Keratinocyte (primary cell): ENCODE data around the gene SEC14L5. TPM values are rescaled to one million over a fixed set of nuclear protein-coding genes. Genes with fewer than 3 reads are reported as not detected.

ENCODE experiments used
- DNase-seq: peaks from one replicate; pipeline ENCODE4 v3.0.0-alpha.2; 2011; ENCODE audit warnings: low read depth, missing footprints, low spot score
- FAIRE-seq: peaks from 2 replicates; lab custom pipeline; 2011; peaks lifted over from hg19 to GRCh38; lab: Jason Lieb, UNC
- H2AFZ ChIP-seq: 2 replicates; pipeline ENCODE4 v1.6.0; 2012; ENCODE audit warnings: low read length, control low read depth, inconsistent platforms; ENCODE audit not compliant: control insufficient read depth
- H3K27ac ChIP-seq: 2 replicates; pipeline ENCODE4 v1.5.1; 2011; ENCODE audit warnings: low read length; ENCODE audit not compliant: control insufficient read depth, insufficient read depth
- H3K27me3 ChIP-seq: 3 replicates; pipeline ENCODE4 v1.6.0; 2011; ENCODE audit warnings: low read length; ENCODE audit not compliant: control insufficient read depth, insufficient read depth; ENCODE audit errors: extremely low read depth
- H3K36me3 ChIP-seq, 2 experiments: 2 replicates in 1 of 2; 3 replicates in 1 of 2; pipeline ENCODE4 v1.5.1; 2011; ENCODE audit warnings: low read length in 2 of 2, mild to moderate bottlenecking in 1 of 2; ENCODE audit not compliant: control insufficient read depth in 2 of 2, insufficient read depth in 2 of 2; ENCODE audit errors: extremely low read depth in 1 of 2
- H3K4me1 ChIP-seq: 3 replicates; pipeline ENCODE4 v1.5.1; 2011; ENCODE audit warnings: low read length; ENCODE audit not compliant: control insufficient read depth, insufficient read depth; ENCODE audit errors: extremely low read depth
- H3K4me2 ChIP-seq: 3 replicates; pipeline ENCODE4 v1.6.0; 2011; ENCODE audit warnings: low read depth, low read length; ENCODE audit not compliant: control insufficient read depth, insufficient read depth; ENCODE audit errors: extremely low read depth
- H3K4me3 ChIP-seq, 3 experiments: fragments of 200-600 bp in 1 of 3; sonication (generic) in 1 of 3; 2 replicates in 2 of 3; 3 replicates in 1 of 3; pipeline ENCODE4 v1.5.1; 2011 to 2016; ENCODE audit warnings: low read length in 3 of 3, mild to moderate bottlenecking in 3 of 3, control low read depth in 2 of 3, inconsistent platforms in 1 of 3, low read depth in 1 of 3, mixed read lengths in 1 of 3, mixed run types in 1 of 3, moderate library complexity in 1 of 3; ENCODE audit not compliant: control insufficient read depth in 2 of 3, insufficient read depth in 2 of 3; ENCODE audit errors: extremely low read depth in 1 of 3
- H3K79me2 ChIP-seq: 2 replicates; pipeline ENCODE4 v1.6.0; 2012; ENCODE audit warnings: low read length; ENCODE audit not compliant: control insufficient read depth, insufficient read depth
- H3K9ac ChIP-seq: 3 replicates; pipeline ENCODE4 v1.6.0; 2011; ENCODE audit warnings: low read length; ENCODE audit not compliant: control insufficient read depth, insufficient read depth; ENCODE audit errors: extremely low read depth
- H3K9me1 ChIP-seq: 3 replicates; pipeline ENCODE4 v1.6.0; 2011; ENCODE audit warnings: low read length; ENCODE audit not compliant: control insufficient read depth, insufficient read depth; ENCODE audit errors: extremely low read depth
- H3K9me3 ChIP-seq: 2 replicates; pipeline ENCODE4 v1.5.1; 2012; ENCODE audit warnings: low read depth, low read length; ENCODE audit not compliant: control insufficient read depth
- H4K20me1 ChIP-seq: 3 replicates; pipeline ENCODE4 v1.6.0; 2011; ENCODE audit warnings: low read length; ENCODE audit not compliant: control insufficient read depth, insufficient read depth; ENCODE audit errors: extremely low read depth
- CTCF ChIP-seq, 3 experiments: IDR thresholded peaks in 1 of 3; conservative IDR thresholded peaks in 1 of 3; optimal IDR thresholded peaks in 1 of 3; 2 replicates in 2 of 3; 3 replicates in 1 of 3; pipeline versions ENCODE3 to v1.5.1; 2011; ENCODE audit warnings: low read length in 3 of 3, mild to moderate bottlenecking in 3 of 3, moderate library complexity in 2 of 3, control low read depth in 1 of 3, inconsistent platforms in 1 of 3; ENCODE audit not compliant: insufficient read depth in 2 of 3; ENCODE audit errors: extremely low read depth in 1 of 3
- EZH2 ChIP-seq: IDR thresholded peaks from one replicate; pipeline ENCODE4 v1.6.1; 2012; ENCODE audit warnings: inconsistent platforms, mild to moderate bottlenecking, low read length, moderate library complexity
- dilution Hi-C: fragments of 300-500 bp; cut with MboI; formaldehyde crosslinking; loops from one replicate; pipeline ENCODE4 v1.7.0; 2020; ENCODE audit warnings: low sequenced_read_pairs; ENCODE audit not compliant: extremely low pct_ligation_motif_present
- polyA plus RNA-seq, 5 experiments: library from polyadenylated mRNA; depleted of rRNA in 3 of 5; stranded (reverse) in 3 of 5; stranded (forward) in 1 of 5; unstranded in 1 of 5; fragments of >200 nt; gene quantifications; 1 replicate in 1 of 5; 2 replicates in 3 of 5; 3 replicates in 1 of 5; pipeline versions ENCODE4 v1.2.1 to v1.2.3, GENCODE V29; 2011 to 2012; ENCODE audit warnings: missing spikeins in 2 of 5, low read depth in 1 of 5, low replicate concordance in 1 of 5

Gene SEC14L5
- polyA plus RNA-seq, 1 donor (not counting 4 experiments of a cell fraction or from before 2014, with no cell fraction given) = 0.08 TPM

DNA sequence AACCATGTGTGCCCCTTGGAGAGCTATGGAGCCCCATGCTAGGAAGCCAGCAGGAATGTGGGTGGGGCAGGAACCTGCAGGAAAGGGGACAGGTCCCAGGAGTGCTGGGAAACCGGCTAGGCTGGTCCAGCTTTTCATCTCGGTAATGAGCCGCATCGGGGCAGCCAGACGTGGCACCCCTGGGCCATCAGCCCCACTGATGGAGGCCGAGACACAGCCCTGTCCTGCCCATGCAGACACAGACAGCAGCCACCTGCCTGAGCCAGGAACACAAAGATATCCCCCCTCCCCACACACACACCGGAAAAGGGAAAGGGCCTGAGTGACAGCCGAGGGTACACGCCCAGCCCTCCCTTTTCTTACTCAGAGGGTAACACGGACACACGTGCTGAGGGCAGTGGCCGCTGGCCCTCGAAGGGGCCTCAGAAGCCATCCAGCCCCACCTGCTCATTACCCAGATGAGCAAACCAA, 39.3 kb upstream of the SEC14L5 start:
- Histone ChIP-seq H3K9me3 (no peaks in the 10 kb centered on the region), H3K36me3 (peaks cover 5 to 7% of the 10 kb centered on the region in 2 experiments), H3K4me3 (no peak overlapping the region), H2AFZ (peak overlapping the region; percentile 17), H3K4me1 (peaks cover 38% of the 10 kb centered on the region), H3K4me2 (peak overlapping the region; percentile 51), H3K9ac (no peak overlapping the region), H3K27ac (peak overlapping the region; percentile 23), H4K20me1 (no peaks in the 10 kb centered on the region), H3K79me2 (no peaks in the 10 kb centered on the region), H3K27me3 (no peaks in the 10 kb centered on the region), H3K9me1 (no peaks in the 10 kb centered on the region)
- FAIRE-seq = no peak
- TF ChIP-seq CTCF (optimal IDR thresholded peaks at IDR 0.05 in 1 of 3, IDR thresholded peaks at IDR 0.05 in 1 of 3, conservative IDR thresholded peaks at IDR 0.05 in 1 of 3; ENCODE audit: extremely low read depth in 1 of 3, insufficient read depth in 2 of 3, low read length in 3 of 3) = no peak
- TF ChIP-seq EZH2 = no peak
- DNase-seq = no peak
- dilution Hi-C loops = no loop called here

- no peaks in the 10 kb centered on the region for H3K9me1 ChIP-seq
- H3K4me1 ChIP-seq = peaks cover 58% of the 10 kb centered on the region
- DNase-seq (no peak), FAIRE-seq (no peak)
- H4K20me1 ChIP-seq = no peaks in the 10 kb centered on the region
- no peak overlapping the region for H2AFZ ChIP-seq
- no peak overlapping the region for H3K4me2 ChIP-seq
- no peaks in the 10 kb centered on the region for H3K27me3 ChIP-seq
- TF ChIP-seq EZH2 (no peak), CTCF (optimal IDR thresholded peaks at IDR 0.05 in 1 of 3, IDR thresholded peaks at IDR 0.05 in 1 of 3, conservative IDR thresholded peaks at IDR 0.05 in 1 of 3; ENCODE audit: extremely low read depth in 1 of 3, insufficient read depth in 2 of 3, low read length in 3 of 3) (no peak)
- H3K9me3 ChIP-seq = no peaks in the 10 kb centered on the region
- no peak overlapping the region for H3K9ac ChIP-seq
- dilution Hi-C loops = no loop called here
- no peak overlapping the region for H3K27ac ChIP-seq
- no peak overlapping the region for H3K4me3 ChIP-seq
- H3K79me2 ChIP-seq = no peaks in the 10 kb centered on the region
- H3K36me3 ChIP-seq = peaks cover 3 to 6% of the 10 kb centered on the region in 2 experiments
These were observed 37.3 kb upstream of the SEC14L5 start for GRCh38 chr16:4920826-4921225.
